GM12878 (cell line): Measurements from ENCODE around the gene MYCBPAP. TPM values are rescaled to one million over a fixed set of nuclear protein-coding genes. Genes with fewer than 3 reads are reported as not detected.

Experiments
- ATF3 ChIP-seq: IDR thresholded peaks from 2 replicates; pipeline ENCODE4 v1.6.1; 2011; ENCODE audit warnings: low read depth, mild to moderate bottlenecking, low read length, moderate library complexity, borderline replicate concordance; ENCODE audit errors: extremely low read depth
- CBX5 ChIP-seq: sonication (generic); IDR thresholded peaks from 2 replicates; pipeline ENCODE4 v1.6.1; 2016; ENCODE audit warnings: low read depth, moderate library complexity, mild to moderate bottlenecking, inconsistent platforms
- CEBPZ ChIP-seq: fragments of 150-350 bp; IDR thresholded peaks from 2 replicates; pipeline ENCODE4 v1.6.1; 2016; ENCODE audit warnings: low read depth, low read length
- CHD1 ChIP-seq: IDR thresholded peaks from 2 replicates; pipeline ENCODE4 v1.6.1; 2012; ENCODE audit warnings: low read depth, low read length, improper control_type of control experiment
- DPF2 ChIP-seq: fragments of 450-650 bp; IDR thresholded peaks from 2 replicates; pipeline ENCODE4 v1.6.1; 2017; ENCODE audit warnings: mild to moderate bottlenecking
- E2F4 ChIP-seq: IDR thresholded peaks from 2 replicates; pipeline ENCODE4 v1.6.1; 2012; ENCODE audit warnings: low read depth, low read length, improper control_type of control experiment
- FOS ChIP-seq: IDR thresholded peaks from 3 replicates; pipeline ENCODE4 v1.6.1; 2011; ENCODE audit warnings: borderline replicate concordance; ENCODE audit not compliant: insufficient read length; ENCODE audit errors: extremely low read depth
- GATAD2B ChIP-seq: fragments of 450-650 bp; conservative IDR thresholded peaks from 2 replicates; pipeline ENCODE4 v1.6.1; 2017; ENCODE audit warnings: low read depth, mild to moderate bottlenecking, moderate library complexity
- HDAC2 ChIP-seq: fragments of 200-600 bp; sonication (generic); IDR thresholded peaks from 2 replicates; pipeline ENCODE4 v1.6.1; 2017
- HSF1 ChIP-seq: fragments of 150-350 bp; IDR thresholded peaks from 2 replicates; pipeline ENCODE4 v1.6.1; 2014; ENCODE audit warnings: mild to moderate bottlenecking, low read depth, low read length
- MLLT1 ChIP-seq: fragments of 450-650 bp; IDR thresholded peaks from 2 replicates; pipeline ENCODE4 v1.6.1; 2016; ENCODE audit warnings: mild to moderate bottlenecking
- NBN ChIP-seq: fragments of 450-650 bp; IDR thresholded peaks from 2 replicates; pipeline ENCODE4 v1.6.1; 2016
- NFXL1 ChIP-seq: fragments of 450-650 bp; IDR thresholded peaks from 2 replicates; pipeline ENCODE4 v1.6.1; 2017; ENCODE audit warnings: antibody characterized with exemption, mild to moderate bottlenecking, borderline replicate concordance
- NKRF ChIP-seq: fragments of 450-650 bp; conservative IDR thresholded peaks from 2 replicates; pipeline ENCODE4 v1.6.1; 2017; ENCODE audit warnings: mild to moderate bottlenecking, moderate library complexity
- PKNOX1 ChIP-seq: fragments of 450-650 bp; IDR thresholded peaks from 2 replicates; pipeline ENCODE4 v1.6.1; 2016; ENCODE audit warnings: mild to moderate bottlenecking
- RCOR1 ChIP-seq: conservative IDR thresholded peaks from 2 replicates; pipeline ENCODE4 v1.6.1; 2012; ENCODE audit warnings: low read depth, low read length, improper control_type of control experiment
- RELB ChIP-seq: fragments of 450-650 bp; IDR thresholded peaks from 2 replicates; pipeline ENCODE4 v1.6.1; 2017; ENCODE audit warnings: low read depth, mild to moderate bottlenecking, moderate library complexity
- WRNIP1 ChIP-seq: IDR thresholded peaks from 2 replicates; pipeline ENCODE4 v1.6.1; 2011; ENCODE audit warnings: low read depth, low read length, improper control_type of control experiment, borderline replicate concordance
- polyA plus RNA-seq, 11 experiments: library from polyadenylated mRNA; depleted of rRNA in 4 of 11; unstranded in 6 of 11; stranded (reverse) in 5 of 11; fragments of >200 nt; fragmentation: Nextera tagmentation in 4 of 11; fragmentation: Illumina TruSeq in 1 of 11; extraction: Ambion mirVana in 4 of 11; extraction: Trizol in 1 of 11; gene quantifications; 1 replicate in 1 of 11; 2 replicates in 10 of 11; pipeline versions ENCODE4 v1.2.1 to v1.2.3, GENCODE V29; 2011 to 2016; ENCODE audit warnings: inconsistent platforms in 2 of 11, missing spikeins in 2 of 11, low read depth in 1 of 11
- total RNA-seq, 4 experiments: library from RNA; depleted of rRNA in 3 of 4; stranded (reverse); fragments of >200 nt in 3 of 4; fragmentation: Illumina TruSeq in 1 of 4; extraction: Trizol in 1 of 4; gene quantifications; 2 replicates each; pipeline versions ENCODE4 v1.2.1 to v1.2.3, GENCODE V29; 2013 to 2021

MYCBPAP gene
- total and polyA plus RNA-seq, 10 of the 15 experiments (the other 5 are each of a cell fraction or from before 2014, with no cell fraction given): 0.23 to 2.7 (median 1.5) TPM

GRCh38 chr17:50511058-50511457, 2.8 kb downstream of the MYCBPAP start (continued):
- TF ChIP-seq FOS (no peak), E2F4 (no peak), RCOR1 (no peak), CHD1 (no peak), NBN (no peak), RELB (peak; percentile 50; the same call in 1 of the 2 replicates), WRNIP1 (no peak), NKRF (no peak), GATAD2B (no peak), PKNOX1 (no peak), CBX5 (no peak), HDAC2 (no peak), NFXL1 (no peak), ATF3 (no peak), HSF1 (no peak), MLLT1 (no peak), CEBPZ (no peak), DPF2 (no peak)
